Prostate gland (tissue), 2 donors: ENCODE measurements around the gene TRIM36. TPM values are rescaled to one million over a fixed set of nuclear protein-coding genes. Genes with fewer than 3 reads are reported as not detected.

ENCODE experiments used
- DNase-seq: peaks from one replicate; pipeline ENCODE4 v3.0.0-alpha.2; 2019; ENCODE audit warnings: low spot score
- H3K27ac ChIP-seq, 2 donors: fragments of 200-600 bp; sonication (generic); 2 replicates each; pipeline ENCODE4 v1.5.1; 2017 to 2019
- H3K27me3 ChIP-seq: fragments of 200-600 bp; sonication (generic); replicated peaks from 2 replicates; pipeline ENCODE4 v1.5.1; 2019; ENCODE audit not compliant: insufficient read depth
- H3K36me3 ChIP-seq, 2 donors: fragments of 200-600 bp; sonication (generic); 1 replicate in 1 of 2; 2 replicates in 1 of 2; pipeline versions ENCODE4 v1.5.1 to v1.8.1; 2017 to 2019
- H3K4me1 ChIP-seq: fragments of 200-600 bp; sonication (generic); replicated peaks from 2 replicates; pipeline ENCODE4 v1.5.1; 2019
- H3K4me3 ChIP-seq, 2 donors: fragments of 200-600 bp; sonication (generic); 2 replicates each; pipeline ENCODE4 v1.5.1; 2017 to 2019
- H3K9me3 ChIP-seq: fragments of 200-600 bp; sonication (generic); 2 replicates; pipeline ENCODE4 v1.5.1; 2017
- POLR2A ChIP-seq: fragments of 450-650 bp; IDR thresholded peaks from one replicate; pipeline ENCODE4 v1.6.1; 2016; ENCODE audit warnings: antibody characterized with exemption, mild to moderate bottlenecking
- POLR2AphosphoS5 ChIP-seq: sonication (generic); formaldehyde crosslinking; IDR thresholded peaks from one replicate; pipeline ENCODE4 v1.6.1; 2017; ENCODE audit warnings: antibody characterized with exemption
- WGBS: methylation state at CpG from one replicate; pipeline ENCODE4 v1.1.5; 2018; 5-methylcytosine and 5-hydroxymethylcytosine counted together
- intact Hi-C: fragments of 100-400 bp; cut with DNase I; formaldehyde crosslinking; loops from one replicate; pipeline ENCODE4 v1.14.2; 2022
- total RNA-seq, 2 donors: library from RNA; depleted of rRNA; stranded (reverse); fragments of >200 nt; gene quantifications; one replicate each; pipeline ENCODE4 v1.1.0, GENCODE V29; 2016
- TF ChIP-seq, protein P1 (sequence below), 4 experiments: fragments of 200-600 bp in 2 of 4; fragments of 450-650 bp in 2 of 4; sonication (generic) in 2 of 4; IDR thresholded peaks; 1 replicate in 3 of 4; 2 replicates in 1 of 4; pipeline ENCODE4 v1.5.1; 2016 to 2019; ENCODE audit warnings: antibody characterized with exemption in 4 of 4, mild to moderate bottlenecking in 2 of 4, moderate library complexity in 2 of 4

The TRIM36 gene
- total RNA-seq, 2 donors from 2014 or later, result 37.3 to 38.5 TPM

DNA sequence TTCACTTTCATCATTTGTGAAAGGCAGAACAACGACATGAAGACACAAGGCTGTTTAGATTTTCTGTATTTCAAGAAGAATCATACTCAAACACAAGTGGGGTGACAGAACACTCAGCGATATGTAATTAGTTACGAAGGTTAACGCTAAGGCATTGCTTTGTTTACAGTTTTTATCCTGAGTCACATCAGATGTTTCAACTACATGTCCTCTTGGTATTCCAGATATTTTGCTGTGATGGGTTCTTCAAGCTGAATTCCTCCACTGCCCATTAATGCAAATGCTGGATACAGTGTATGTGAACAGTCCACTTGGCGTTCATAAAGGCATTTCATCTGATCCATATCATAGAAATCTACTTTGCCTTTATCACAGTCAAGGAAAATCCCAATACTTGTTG is 43.4 kb downstream of the TRIM36 start:
- intact Hi-C loops, result no loop called here
- 52% methylated on average over 5 of the region's 5 CpGs for WGBS

DNA sequence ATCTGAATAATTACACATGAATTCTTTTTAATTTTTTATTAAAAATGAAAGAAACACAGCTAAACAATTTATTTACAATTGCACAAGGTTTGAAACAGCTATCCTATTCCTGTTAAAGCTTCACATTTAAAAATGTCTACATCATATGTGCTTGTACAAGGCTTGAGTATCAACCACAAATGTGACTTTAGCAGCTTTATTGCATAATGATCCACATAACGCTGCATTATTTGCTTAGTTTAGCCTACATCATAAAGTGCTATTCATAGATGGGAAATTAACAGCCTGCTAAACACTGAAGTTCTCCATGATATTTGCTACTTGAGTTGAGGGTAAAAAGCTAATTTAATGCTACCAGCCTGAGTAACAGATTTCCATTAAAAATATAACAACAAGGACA is 45.0 kb downstream of the TRIM36 start:
- Histone ChIP-seq H3K27me3 (no peaks in the 10 kb centered on the region), H3K36me3 (no peaks in the 10 kb centered on the region), H3K9me3 (no peaks in the 10 kb centered on the region), H3K4me3 (no peak overlapping the region), H3K27ac (no peak overlapping the region), H3K4me1 (no peaks in the 10 kb centered on the region)
- intact Hi-C loops, result no loop called here
- TF ChIP-seq POLR2A (no peak), POLR2AphosphoS5 (no peak)
- 50% methylated on average over 1 of the region's 1 CpG for WGBS
- no peak for DNase-seq

More for the DNA sequence above, 43.4 kb downstream of the TRIM36 start:
- H3K27me3 ChIP-seq, result no peaks in the 10 kb centered on the region
- H3K36me3 ChIP-seq, result no peaks in the 10 kb centered on the region
- no peak overlapping the region for H3K27ac ChIP-seq
- no peaks in the 10 kb centered on the region for H3K4me1 ChIP-seq
- no peak for TF ChIP-seq POLR2AphosphoS5
- no peak overlapping the region for H3K4me3 ChIP-seq
- DNase-seq, result no peak
- no peaks in the 10 kb centered on the region for H3K9me3 ChIP-seq

DNA sequence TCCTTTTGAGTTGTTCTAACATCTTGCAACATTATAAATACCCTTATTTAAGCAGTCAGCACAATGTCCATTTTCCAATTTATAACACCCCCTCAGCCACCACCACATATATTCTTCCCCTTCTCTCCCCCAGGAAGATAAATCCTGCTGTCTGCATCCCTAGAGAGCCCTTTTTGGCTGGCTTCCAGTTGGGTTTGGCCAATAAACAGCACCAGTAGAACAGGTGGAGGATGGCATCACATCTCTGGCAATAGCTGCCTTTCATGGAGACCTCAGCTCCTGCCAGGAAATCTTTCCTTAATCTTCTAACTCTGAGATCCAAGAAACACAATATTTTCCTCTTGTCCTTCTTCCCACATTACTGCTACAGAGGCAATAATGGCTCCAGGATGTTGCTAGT is 53.7 kb downstream of the TRIM36 start:
- TF ChIP-seq POLR2A (no peak), POLR2AphosphoS5 (no peak)
- TF ChIP-seq, protein P1, sequence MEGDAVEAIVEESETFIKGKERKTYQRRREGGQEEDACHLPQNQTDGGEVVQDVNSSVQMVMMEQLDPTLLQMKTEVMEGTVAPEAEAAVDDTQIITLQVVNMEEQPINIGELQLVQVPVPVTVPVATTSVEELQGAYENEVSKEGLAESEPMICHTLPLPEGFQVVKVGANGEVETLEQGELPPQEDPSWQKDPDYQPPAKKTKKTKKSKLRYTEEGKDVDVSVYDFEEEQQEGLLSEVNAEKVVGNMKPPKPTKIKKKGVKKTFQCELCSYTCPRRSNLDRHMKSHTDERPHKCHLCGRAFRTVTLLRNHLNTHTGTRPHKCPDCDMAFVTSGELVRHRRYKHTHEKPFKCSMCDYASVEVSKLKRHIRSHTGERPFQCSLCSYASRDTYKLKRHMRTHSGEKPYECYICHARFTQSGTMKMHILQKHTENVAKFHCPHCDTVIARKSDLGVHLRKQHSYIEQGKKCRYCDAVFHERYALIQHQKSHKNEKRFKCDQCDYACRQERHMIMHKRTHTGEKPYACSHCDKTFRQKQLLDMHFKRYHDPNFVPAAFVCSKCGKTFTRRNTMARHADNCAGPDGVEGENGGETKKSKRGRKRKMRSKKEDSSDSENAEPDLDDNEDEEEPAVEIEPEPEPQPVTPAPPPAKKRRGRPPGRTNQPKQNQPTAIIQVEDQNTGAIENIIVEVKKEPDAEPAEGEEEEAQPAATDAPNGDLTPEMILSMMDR (IDR thresholded peaks at IDR 0.05), result no peak

DNA sequence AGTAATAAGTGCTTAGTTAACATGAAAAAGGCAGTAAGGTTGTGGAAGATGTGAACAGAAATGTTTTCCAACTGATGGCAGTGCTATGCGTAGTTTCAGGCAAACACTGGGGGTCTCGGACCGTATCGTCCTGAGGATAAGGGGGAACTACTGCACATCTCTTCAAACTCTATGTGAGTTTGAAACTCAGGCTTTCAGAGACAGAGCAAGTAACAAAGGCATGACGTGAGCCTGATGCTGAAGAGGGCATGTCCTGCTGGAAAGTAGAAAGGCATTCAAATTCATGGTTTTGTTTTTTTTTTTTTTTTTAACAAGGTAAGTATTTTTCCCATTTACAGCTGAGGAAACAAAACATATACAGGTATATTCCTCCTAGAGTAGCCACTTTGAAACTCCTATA is 59.9 kb downstream of the TRIM36 start:
- Histone ChIP-seq H3K27ac (no peak overlapping the region), H3K27me3 (no peaks in the 10 kb centered on the region), H3K9me3 (no peaks in the 10 kb centered on the region), H3K4me1 (no peaks in the 10 kb centered on the region), H3K36me3 (no peaks in the 10 kb centered on the region), H3K4me3 (no peak overlapping the region)
- intact Hi-C loops, result no loop called here
- DNase-seq, result no peak
- 75% methylated on average over 5 of the region's 5 CpGs for WGBS
- TF ChIP-seq POLR2AphosphoS5 (no peak), POLR2A (no peak)
- TF ChIP-seq, protein P1 (IDR thresholded peaks at IDR 0.05), result no peak

More for the DNA sequence above, 53.7 kb downstream of the TRIM36 start:
- Histone ChIP-seq H3K27ac (no peak overlapping the region), H3K4me1 (no peaks in the 10 kb centered on the region), H3K9me3 (no peaks in the 10 kb centered on the region), H3K4me3 (no peak overlapping the region), H3K27me3 (no peaks in the 10 kb centered on the region), H3K36me3 (no peaks in the 10 kb centered on the region)
- no peak for DNase-seq
- intact Hi-C loops, result no loop called here

DNA sequence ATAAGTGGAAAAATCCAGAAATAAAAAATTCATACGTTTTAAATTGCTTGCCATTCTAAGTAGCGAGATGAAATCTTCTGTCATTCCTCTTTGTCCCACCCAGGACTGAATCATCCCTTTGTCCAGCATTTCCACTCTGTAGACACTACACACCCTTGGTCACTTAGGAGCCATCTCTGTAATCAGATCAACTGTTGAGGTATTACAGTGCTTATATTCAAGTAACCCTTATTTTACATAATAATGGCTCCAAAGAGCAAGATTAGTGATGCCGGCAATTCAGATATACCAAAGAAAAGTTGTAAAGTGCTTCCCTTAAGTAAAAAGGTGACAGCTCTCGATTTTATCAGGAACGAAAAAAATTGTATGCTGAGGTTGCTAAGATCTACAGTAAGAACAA is 60.4 kb downstream of the TRIM36 start:
- H3K27ac ChIP-seq, result no peak overlapping the region
- no peaks in the 10 kb centered on the region for H3K36me3 ChIP-seq
- no peaks in the 10 kb centered on the region for H3K27me3 ChIP-seq
- DNase-seq, result no peak
- H3K4me3 ChIP-seq, result no peak overlapping the region
- intact Hi-C loops, result no loop called here
- 70% methylated on average over 5 of the region's 5 CpGs for WGBS
- no peaks in the 10 kb centered on the region for H3K9me3 ChIP-seq
- TF ChIP-seq, protein P1 (IDR thresholded peaks at IDR 0.05), result no peak
- TF ChIP-seq POLR2AphosphoS5, result no peak
- TF ChIP-seq POLR2A, result no peak
- H3K4me1 ChIP-seq, result no peaks in the 10 kb centered on the region

DNA sequence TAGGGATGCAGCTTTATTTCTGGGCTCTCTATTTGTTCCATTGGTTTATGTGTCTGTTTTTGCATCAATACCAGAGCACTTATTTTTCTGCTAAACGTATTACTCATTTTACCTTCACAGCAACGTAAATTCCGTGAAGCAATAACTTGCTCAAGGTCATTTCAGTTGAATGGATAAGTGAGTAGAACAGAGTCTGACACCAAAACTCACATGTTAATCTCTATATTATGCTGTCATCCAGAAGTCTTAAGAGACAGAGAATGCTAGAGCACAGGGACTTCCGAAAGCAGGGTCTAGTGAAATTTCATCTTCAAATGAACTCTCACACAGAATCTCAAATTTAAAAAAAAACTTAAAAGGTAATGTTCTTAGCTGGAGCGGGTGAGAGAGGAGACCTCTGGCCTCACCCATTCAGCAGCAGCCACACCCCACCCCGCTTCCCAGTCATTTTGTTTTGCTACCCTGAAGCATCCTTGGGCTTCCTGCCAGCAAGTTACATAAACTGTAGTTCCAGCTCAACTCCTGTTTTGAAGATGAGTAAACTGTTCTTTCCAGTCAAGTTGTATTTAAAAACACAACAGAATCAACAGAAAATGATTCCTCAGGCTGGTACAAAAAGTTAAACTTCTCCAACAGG is 69.3 kb downstream of the TRIM36 start:
- no peaks in the 10 kb centered on the region for H3K4me1 ChIP-seq
- H3K27me3 ChIP-seq, result no peaks in the 10 kb centered on the region
- no peaks in the 10 kb centered on the region for H3K36me3 ChIP-seq
- H3K9me3 ChIP-seq, result no peaks in the 10 kb centered on the region
- no peak overlapping the region for H3K27ac ChIP-seq
- no peak for TF ChIP-seq POLR2AphosphoS5
- TF ChIP-seq POLR2A, result no peak
- TF ChIP-seq, protein P1 (IDR thresholded peaks at IDR 0.05), result no peak
- H3K4me3 ChIP-seq, result no peak overlapping the region
- WGBS, result 63% methylated on average over 6 of the region's 6 CpGs
- intact Hi-C loops, result no loop called here
- no peak for DNase-seq
